H1 (cell line): ENCODE data around the gene ATP6V1B1. TPM values are rescaled to one million over a fixed set of nuclear protein-coding genes. Genes with fewer than 3 reads are reported as not detected.

Source experiments
- CTCF ChIA-PET: fragments of 300-600 bp; sonication (Branson Sonifier 250); formaldehyde crosslinking; loops from one replicate; lab custom pipeline; 2021; ENCODE audit not compliant: partially characterized antibody; lab: Charles Lee
- POLR2A ChIA-PET: fragments of 300-600 bp; sonication (Branson Sonifier 250); formaldehyde crosslinking; loops from one replicate; lab custom pipeline; 2021; ENCODE audit warnings: inconsistent platforms; ENCODE audit not compliant: partially characterized antibody; lab: Charles Lee
- DNase-seq, 2 experiments: peaks; one replicate each; pipeline versions ENCODE4 v3.0.0 to v3.0.0-alpha.2; 2010 to 2022; ENCODE audit warnings: low spot score in 2 of 2, low read depth in 1 of 2, mixed read lengths in 1 of 2
- FAIRE-seq: peaks from 2 replicates; lab custom pipeline; 2011; peaks lifted over from hg19 to GRCh38; lab: Jason Lieb, UNC
- H2AFZ ChIP-seq: 2 replicates; pipeline ENCODE4 v1.8.1; 2012; ENCODE audit warnings: low read length, inconsistent platforms
- H2AK5ac ChIP-seq: 2 replicates; pipeline ENCODE4 v1.6.1; 2013; ENCODE audit warnings: low read depth, low read length
- H2BK120ac ChIP-seq: replicated peaks from 2 replicates; pipeline ENCODE3; 2013; ENCODE audit warnings: low read depth, low read length, inconsistent platforms
- H2BK12ac ChIP-seq: 2 replicates; pipeline ENCODE4 v1.6.1; 2013; ENCODE audit warnings: low read depth, low read length
- H2BK15ac ChIP-seq: 2 replicates; pipeline ENCODE4 v1.6.1; 2013; ENCODE audit warnings: low read length
- H2BK20ac ChIP-seq: 2 replicates; pipeline ENCODE4 v1.6.1; 2013; ENCODE audit warnings: low read length
- H2BK5ac ChIP-seq: 2 replicates; pipeline ENCODE4 v1.6.1; 2013; ENCODE audit warnings: low read depth, low read length
- H3K14ac ChIP-seq: 2 replicates; pipeline ENCODE4 v1.6.1; 2013; ENCODE audit warnings: inconsistent platforms; ENCODE audit not compliant: insufficient read length
- H3K18ac ChIP-seq: 2 replicates; pipeline ENCODE4 v1.6.1; 2013; ENCODE audit warnings: low read length; ENCODE audit errors: extremely low read depth
- H3K23ac ChIP-seq: 2 replicates; pipeline ENCODE4 v1.6.1; 2013; ENCODE audit warnings: inconsistent platforms; ENCODE audit not compliant: insufficient read length
- H3K23me2 ChIP-seq: 2 replicates; pipeline ENCODE4 v1.6.1; 2013; ENCODE audit warnings: low read depth, low read length
- H3K27ac ChIP-seq: 2 replicates; pipeline ENCODE4 v1.6.1; 2011; ENCODE audit warnings: low read depth, low read length, inconsistent platforms
- H3K27me3 ChIP-seq, 4 experiments: replicated peaks in 1 of 4; 1 replicate in 1 of 4; 2 replicates in 3 of 4; pipeline versions ENCODE4 v1.6.1 to v1.8.1; 2011 to 2013; ENCODE audit warnings: low read length in 3 of 4, mild to moderate bottlenecking in 3 of 4, inconsistent platforms in 2 of 4, mixed read lengths in 2 of 4, moderate library complexity in 1 of 4; ENCODE audit not compliant: control insufficient read depth in 3 of 4, insufficient read depth in 3 of 4; ENCODE audit errors: extremely low read depth in 1 of 4
- H3K36me3 ChIP-seq, 4 experiments: 2 replicates each; pipeline versions ENCODE4 v1.6.1 to v1.8.1; 2011 to 2013; ENCODE audit warnings: mild to moderate bottlenecking in 4 of 4, low read length in 3 of 4, moderate library complexity in 2 of 4, control low read depth in 1 of 4, inconsistent platforms in 1 of 4; ENCODE audit not compliant: insufficient read depth in 4 of 4, control insufficient read depth in 2 of 4
- H3K4ac ChIP-seq: replicated peaks from 2 replicates; pipeline ENCODE3; 2013; ENCODE audit warnings: low read length, low read depth, mixed read lengths, inconsistent platforms; ENCODE audit not compliant: insufficient read length
- H3K4me1 ChIP-seq, 4 experiments: replicated peaks in 1 of 4; 1 replicate in 1 of 4; 2 replicates in 3 of 4; pipeline versions ENCODE4 v1.6.1 to v1.8.1; 2011 to 2013; ENCODE audit warnings: low read length in 3 of 4, inconsistent platforms in 2 of 4, mixed read lengths in 1 of 4; ENCODE audit not compliant: insufficient read depth in 4 of 4, control insufficient read depth in 3 of 4
- H3K4me2 ChIP-seq, 2 experiments: 2 replicates each; pipeline versions ENCODE4 v1.6.1 to v1.8.1; 2011 to 2013; ENCODE audit warnings: low read depth in 2 of 2, low read length in 2 of 2, control low read depth in 1 of 2, inconsistent platforms in 1 of 2, mild to moderate bottlenecking in 1 of 2; ENCODE audit not compliant: insufficient read depth in 1 of 2
- H3K4me3 ChIP-seq, 4 experiments: fragments of 200-600, 300-600 bp in 1 of 4; sonication (generic), shearing (Covaris generic), sonication (Bioruptor Twin) in 1 of 4; 2 replicates each; pipeline versions ENCODE4 v1.5.1 to v1.8.1; 2011 to 2016; ENCODE audit warnings: low read length in 4 of 4, low read depth in 3 of 4, control low read depth in 2 of 4, inconsistent platforms in 2 of 4, mild to moderate bottlenecking in 2 of 4, mixed read lengths in 1 of 4, moderate library complexity in 1 of 4; ENCODE audit not compliant: insufficient read depth in 2 of 4; ENCODE audit errors: extremely low read depth in 1 of 4
- H3K56ac ChIP-seq: replicated peaks from 2 replicates; pipeline ENCODE3; 2013; ENCODE audit warnings: low read depth, mild to moderate bottlenecking, mixed read lengths, low read length, inconsistent platforms; ENCODE audit not compliant: insufficient read length
- H3K79me1 ChIP-seq: 2 replicates; pipeline ENCODE4 v1.6.1; 2013; ENCODE audit warnings: low read depth, low read length, control low read depth
- H3K79me2 ChIP-seq, 2 experiments: 2 replicates each; pipeline versions ENCODE4 v1.6.1 to v1.8.1; 2012 to 2013; ENCODE audit warnings: low read length in 2 of 2, mild to moderate bottlenecking in 2 of 2, inconsistent platforms in 1 of 2; ENCODE audit not compliant: insufficient read depth in 2 of 2, control insufficient read depth in 1 of 2
- H3K9ac ChIP-seq, 4 experiments: replicated peaks in 1 of 4; 1 replicate in 1 of 4; 2 replicates in 3 of 4; pipeline versions ENCODE4 v1.6.1 to v1.8.1; 2011 to 2013; ENCODE audit warnings: low read depth in 3 of 4, low read length in 3 of 4, control low read depth in 2 of 4, mild to moderate bottlenecking in 2 of 4, moderate library complexity in 2 of 4, inconsistent platforms in 1 of 4; ENCODE audit errors: extremely low read depth in 1 of 4
- H3K9me3 ChIP-seq, 2 experiments: 2 replicates each; pipeline versions ENCODE4 v1.6.1 to v1.8.1; 2012 to 2013; ENCODE audit warnings: mild to moderate bottlenecking in 2 of 2, moderate library complexity in 2 of 2, control low read depth in 1 of 2, inconsistent platforms in 1 of 2, low read depth in 1 of 2, low read length in 1 of 2, mixed read lengths in 1 of 2; ENCODE audit not compliant: insufficient read depth in 2 of 2
- H4K20me1 ChIP-seq, 2 experiments: replicated peaks in 1 of 2; 2 replicates each; pipeline versions ENCODE3 to v1.8.1; 2011 to 2013; ENCODE audit warnings: inconsistent platforms in 2 of 2, low read length in 2 of 2, mild to moderate bottlenecking in 1 of 2; ENCODE audit not compliant: insufficient read depth in 2 of 2, control insufficient read depth in 1 of 2
- H4K5ac ChIP-seq: 2 replicates; pipeline ENCODE4 v1.6.1; 2013; ENCODE audit warnings: low read length, low read depth, mixed read lengths, inconsistent platforms; ENCODE audit not compliant: insufficient read length
- H4K8ac ChIP-seq: 2 replicates; pipeline ENCODE4 v1.8.0; 2013; ENCODE audit warnings: mild to moderate bottlenecking, moderate library complexity, low read length, inconsistent platforms; ENCODE audit not compliant: insufficient read depth; ENCODE audit errors: extremely low read depth
- H4K91ac ChIP-seq: replicated peaks from 2 replicates; pipeline ENCODE3; 2013; ENCODE audit warnings: low read length, mixed read lengths, inconsistent platforms; ENCODE audit not compliant: insufficient read length
- CTBP2 ChIP-seq: IDR thresholded peaks from 2 replicates; pipeline ENCODE4 v1.7.0; 2011; ENCODE audit warnings: borderline replicate concordance, mild to moderate bottlenecking, moderate library complexity, mixed read lengths, low read length; ENCODE audit not compliant: insufficient read depth, insufficient read length
- GABPA ChIP-seq: IDR thresholded peaks from 2 replicates; pipeline ENCODE4 v1.6.1; 2011; ENCODE audit warnings: mild to moderate bottlenecking, low read length, moderate library complexity, borderline replicate concordance; ENCODE audit not compliant: insufficient read depth
- NANOG ChIP-seq: IDR thresholded peaks from 2 replicates; pipeline ENCODE4 v1.6.1; 2011; ENCODE audit warnings: low read length, low read depth, mild to moderate bottlenecking, inconsistent platforms; ENCODE audit not compliant: insufficient read depth, poor library complexity, severe bottlenecking
- RFX5 ChIP-seq: IDR thresholded peaks from 2 replicates; pipeline ENCODE4 v1.6.1; 2011; ENCODE audit warnings: low read depth, low read length, improper control_type of control experiment, borderline replicate concordance
- SIN3A ChIP-seq, 2 experiments: IDR thresholded peaks in 1 of 2; conservative IDR thresholded peaks in 1 of 2; 2 replicates each; pipeline ENCODE4 v1.6.1; 2011 to 2012; ENCODE audit warnings: low read length in 2 of 2, improper control_type of control experiment in 1 of 2, low read depth in 1 of 2, mild to moderate bottlenecking in 1 of 2
- SRF ChIP-seq: IDR thresholded peaks from 2 replicates; pipeline ENCODE4 v1.6.1; 2011; ENCODE audit warnings: mild to moderate bottlenecking, low read depth, low read length, moderate library complexity
- SUZ12 ChIP-seq: fragments of 200-600 bp; sonication (generic); IDR thresholded peaks from 2 replicates; pipeline ENCODE4 v1.6.1; 2012; ENCODE audit warnings: mild to moderate bottlenecking, inconsistent platforms, low read length, moderate library complexity, mixed read lengths
- TAF1 ChIP-seq: IDR thresholded peaks from 2 replicates; pipeline ENCODE4 v1.6.1; 2011; ENCODE audit warnings: mild to moderate bottlenecking, low read depth, low read length
- TBP ChIP-seq: IDR thresholded peaks from 2 replicates; pipeline ENCODE4 v1.6.1; 2011; ENCODE audit warnings: low read depth, low read length, improper control_type of control experiment
- TCF12 ChIP-seq: IDR thresholded peaks from 2 replicates; pipeline ENCODE4 v1.6.1; 2011; ENCODE audit warnings: low read depth, mild to moderate bottlenecking, low read length
- WGBS, 2 experiments: shearing (Covaris generic) in 1 of 2; methylation state at CpG; one replicate each; pipeline versions ENCODE4 v1.1.6 to v1.1.7; 2013 to 2015; ENCODE audit warnings: low lambda C conversion rate in 2 of 2, mixed read lengths in 2 of 2, inconsistent platforms in 1 of 2, low coverage in 1 of 2, missing lambda C conversion rate in 1 of 2; ENCODE audit not compliant: insufficient replicate concordance in 2 of 2, insufficient coverage in 1 of 2, insufficient read length in 1 of 2; ENCODE audit errors: extremely low coverage in 1 of 2, missing lambda C conversion rate in 1 of 2; 5-methylcytosine and 5-hydroxymethylcytosine counted together
- polyA plus RNA-seq, 7 experiments: library from polyadenylated mRNA; depleted of rRNA in 3 of 7; stranded (reverse) in 5 of 7; unstranded in 2 of 7; fragments of >200 nt in 5 of 7; fragments of 200-250 nt in 2 of 7; gene quantifications; 1 replicate in 5 of 7; 2 replicates in 1 of 7; 4 replicates in 1 of 7; pipeline versions ENCODE4 v1.2.1 to v1.2.3, GENCODE V29; 2011 to 2013; ENCODE audit warnings: missing spikeins in 2 of 7, mixed read lengths in 2 of 7
- total RNA-seq: library from RNA; stranded (reverse); fragmentation: NEBNext Ultra II Directional; extraction: Animal tissue kit (Norgen Biotek cat#: 25700); gene quantifications from 2 replicates; pipeline ENCODE4 v1.2.1, GENCODE V29; 2021

ATP6V1B1 gene
- total and polyA plus RNA-seq, 2 of the 8 experiments (the other 6 are each of a cell fraction or from before 2014, with no cell fraction given): not detected

- DNase-seq: peak in 1 of 2 experiments; percentile 48
- TF ChIP-seq TAF1 (no peak), SIN3A (conservative IDR thresholded peaks at IDR 0.05 in 1 of 2, IDR thresholded peaks at IDR 0.05 in 1 of 2; ENCODE audit: low read depth in 1 of 2, low read length in 2 of 2) (no peak), TCF12 (no peak), RFX5 (no peak), SUZ12 (no peak), SRF (no peak), NANOG (no peak), CTBP2 (no peak), GABPA (no peak), TBP (no peak)
Observed at GRCh38 chr2:70922235-70923234, 13.2 kb upstream of the ATP6V1B1 start.

More at GRCh38 chr2:70922235-70923234, 13.2 kb upstream of the ATP6V1B1 start:
- Histone ChIP-seq H3K79me1 (no peaks in the 10 kb centered on the region), H3K79me2 (no peaks in the 10 kb centered on the region), H3K36me3 (no peaks in the 10 kb centered on the region), H3K4ac (no peak overlapping the region), H2BK15ac (0 out of 2 replicates have a peak overlapping the region, but pooled peaks have one; percentile 51), H3K9me3 (no peaks in the 10 kb centered on the region), H2AFZ (no peak overlapping the region), H3K23me2 (no peaks in the 10 kb centered on the region), H3K18ac (no peak overlapping the region), H3K27ac (no peak overlapping the region), H4K8ac (no peak overlapping the region; the same call in 1 of the 2 replicates), H2BK12ac (0 out of 2 replicates have a peak overlapping the region, but pooled peaks have one; percentile 65), H3K4me1 (peaks cover 0 to 8% (median 3%) of the 10 kb centered on the region in 4 experiments; a peak in 4 of 7 replicates), H3K4me3 (no peak overlapping the region), H4K5ac (no peak overlapping the region), H2AK5ac (peak overlapping the region; percentile 88; the same call in 1 of the 2 replicates), H3K23ac (no peak overlapping the region), H2BK20ac (no peak overlapping the region), H4K91ac (no peak overlapping the region), H2BK5ac (no peak overlapping the region), H4K20me1 (peaks cover 2 to 3% of the 10 kb centered on the region in 2 experiments), H2BK120ac (no peak overlapping the region), H3K14ac (no peak overlapping the region), H3K9ac (no peak overlapping the region; a peak in 1 of 7 replicates), H3K56ac (no peak overlapping the region), H3K4me2 (no peak overlapping the region), H3K27me3 (peaks cover 0 to 4% (median 3%) of the 10 kb centered on the region in 4 experiments; a peak in 2 of 7 replicates)
- FAIRE-seq: no peak
- POLR2A ChIA-PET: no interaction called here
- CTCF ChIA-PET: interaction anchor here (0.7 to 21.4 kb wide), 15 partner anchors 10 to 217 kb away, joined by 3 to 448 read pairs (median 13); partner anchors contain the start of genes ATP6V1B1 and FIGLA
- 79% methylated on average over 14 of the region's 18 CpGs; no CpG with 5 or more reads in 1 of the 2 experiments for WGBS, 2 experiments
